Body of pancreas (tissue), 4 donors: ENCODE measurements around the gene PHOSPHO1.

Experiments
- CTCF ChIP-seq, 7 experiments: fragments of 450-650 bp in 4 of 7; fragments of 200-600 bp in 3 of 7; sonication (generic) in 3 of 7; IDR thresholded peaks; one replicate each; pipeline ENCODE4 v1.5.1; 2016 to 2019; ENCODE audit warnings: antibody characterized with exemption in 7 of 7
- POLR2A ChIP-seq, 3 donors: fragments of 450-650 bp; IDR thresholded peaks; one replicate each; pipeline ENCODE4 v1.6.1; 2016; ENCODE audit warnings: antibody characterized with exemption in 3 of 3, mild to moderate bottlenecking in 2 of 3

- no peak for TF ChIP-seq CTCF (IDR thresholded peaks at IDR 0.05)
- no peak for TF ChIP-seq POLR2A (IDR thresholded peaks at IDR 0.05)
These were observed 34.8 kb downstream of the PHOSPHO1 start for GRCh38 chr17:49195751-49196150.
